B cell (primary cell): ENCODE results near the gene MRPS11.

Experiments
- EZH2 ChIP-seq: IDR thresholded peaks from 2 replicates; pipeline ENCODE4 v1.6.1; 2012; ENCODE audit warnings: borderline replicate concordance, low read depth, mild to moderate bottlenecking, moderate library complexity, low read length; ENCODE audit not compliant: insufficient read depth, poor library complexity, severe bottlenecking
- TF ChIP-seq, protein P1 (sequence below): fragments of 200-600 bp; IDR thresholded peaks from one replicate; pipeline ENCODE4 v1.8.0; 2022; ENCODE audit warnings: antibody characterized with exemption, mild to moderate bottlenecking

GRCh38 chr15:88467073-88467934 is at the start of gene MRPS11, which contains the start of gene MRPL46:
- TF ChIP-seq, protein P1, sequence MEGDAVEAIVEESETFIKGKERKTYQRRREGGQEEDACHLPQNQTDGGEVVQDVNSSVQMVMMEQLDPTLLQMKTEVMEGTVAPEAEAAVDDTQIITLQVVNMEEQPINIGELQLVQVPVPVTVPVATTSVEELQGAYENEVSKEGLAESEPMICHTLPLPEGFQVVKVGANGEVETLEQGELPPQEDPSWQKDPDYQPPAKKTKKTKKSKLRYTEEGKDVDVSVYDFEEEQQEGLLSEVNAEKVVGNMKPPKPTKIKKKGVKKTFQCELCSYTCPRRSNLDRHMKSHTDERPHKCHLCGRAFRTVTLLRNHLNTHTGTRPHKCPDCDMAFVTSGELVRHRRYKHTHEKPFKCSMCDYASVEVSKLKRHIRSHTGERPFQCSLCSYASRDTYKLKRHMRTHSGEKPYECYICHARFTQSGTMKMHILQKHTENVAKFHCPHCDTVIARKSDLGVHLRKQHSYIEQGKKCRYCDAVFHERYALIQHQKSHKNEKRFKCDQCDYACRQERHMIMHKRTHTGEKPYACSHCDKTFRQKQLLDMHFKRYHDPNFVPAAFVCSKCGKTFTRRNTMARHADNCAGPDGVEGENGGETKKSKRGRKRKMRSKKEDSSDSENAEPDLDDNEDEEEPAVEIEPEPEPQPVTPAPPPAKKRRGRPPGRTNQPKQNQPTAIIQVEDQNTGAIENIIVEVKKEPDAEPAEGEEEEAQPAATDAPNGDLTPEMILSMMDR, result no peak
- no peak for TF ChIP-seq EZH2
